Gastrocnemius medialis (tissue), 4 donors: Measurements from ENCODE around the gene ATP6V1A.
"Not testable (repeated sequence)": the region's sequence is repeated elsewhere in the genome, so short reads cannot be mapped to it uniquely, and the experiment has no call there.

Source experiments
- CTCF ChIP-seq, 5 experiments: fragments of 450-650 bp in 3 of 5; fragments of 200-600 bp in 2 of 5; sonication (generic) in 2 of 5; IDR thresholded peaks in 4 of 5; conservative IDR thresholded peaks in 1 of 5; 1 replicate in 4 of 5; 2 replicates in 1 of 5; pipeline ENCODE4 v1.5.1; 2016 to 2019; ENCODE audit warnings: antibody characterized with exemption in 5 of 5, mild to moderate bottlenecking in 3 of 5, moderate library complexity in 3 of 5
- POLR2A ChIP-seq, 2 donors: fragments of 450-650 bp; IDR thresholded peaks; one replicate each; pipeline ENCODE4 v1.6.1; 2017; ENCODE audit warnings: antibody characterized with exemption in 2 of 2, mild to moderate bottlenecking in 2 of 2, moderate library complexity in 2 of 2

GRCh38 chr3:113849841-113850240 is 103.0 kb downstream of the ATP6V1A start:
- not testable (repeated sequence) for TF ChIP-seq CTCF (IDR thresholded peaks at IDR 0.05 in 4 of 5, conservative IDR thresholded peaks at IDR 0.05 in 1 of 5); POLR2A (IDR thresholded peaks at IDR 0.05)
